Fibroblast of skin of left quadriceps (primary cell): Measurements from ENCODE around the gene THPO.

Source experiments
- DNase-seq, 2 experiments: peaks; one replicate each; pipeline ENCODE4 v3.0.0-alpha.2; 2013; ENCODE audit warnings: low read depth in 2 of 2

The THPO gene

DNA sequence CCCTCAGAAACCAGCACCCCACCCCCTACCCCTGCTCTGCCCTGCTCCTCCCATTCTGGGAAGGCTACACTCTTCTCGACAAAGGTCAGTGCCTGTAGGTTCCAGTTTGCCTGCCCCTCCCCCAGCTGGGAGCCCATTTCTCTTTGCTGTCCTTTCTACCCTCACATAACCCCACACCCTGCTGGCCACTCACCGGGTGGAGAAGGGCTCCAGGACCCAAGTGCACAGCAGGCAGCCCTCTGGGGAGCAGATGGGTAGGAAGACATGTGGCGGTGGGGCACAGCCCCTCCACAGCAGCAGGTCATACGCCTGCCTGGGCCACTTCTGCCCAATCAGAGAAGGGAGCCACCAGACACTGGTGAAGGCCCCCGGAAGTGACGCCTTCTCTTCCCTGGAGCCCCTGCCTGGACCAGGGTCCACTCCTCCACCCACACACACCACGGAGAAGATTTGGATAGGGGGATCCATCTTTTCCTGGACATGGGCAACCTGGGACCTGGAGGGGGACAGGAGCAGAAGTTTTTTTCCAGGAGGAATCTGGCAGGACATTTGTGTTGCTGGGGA, at the start of gene THPO:
TSS of gene THPO (minus strand) at position 326 of the 564 bp plus-strand sequence. CDS start 1,948 bp downstream, outside the sequence.
- no peak for DNase-seq

DNA sequence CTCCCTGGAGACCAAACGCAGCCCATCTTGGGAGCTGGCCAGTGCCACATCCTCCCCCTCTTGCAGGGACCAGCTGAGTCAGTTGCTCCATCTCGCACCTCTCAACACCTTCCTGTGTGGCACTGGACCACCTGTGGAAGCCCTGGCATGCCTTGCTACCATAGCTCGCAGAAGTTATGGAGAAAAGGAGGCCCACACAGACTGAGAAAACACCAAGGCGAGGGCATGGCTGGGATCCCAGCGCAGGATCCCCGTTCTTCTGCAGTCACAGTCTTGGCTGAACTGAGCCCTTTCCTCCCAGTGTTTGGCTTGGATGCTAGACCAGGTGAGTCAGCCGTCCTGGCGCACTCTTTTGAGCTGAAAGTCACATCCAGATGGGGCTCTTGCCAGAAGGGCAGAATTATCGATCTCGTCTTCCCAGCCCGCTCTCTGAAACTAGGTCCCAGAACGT, 48.7 kb upstream of the THPO start:
- no peak for DNase-seq

DNA sequence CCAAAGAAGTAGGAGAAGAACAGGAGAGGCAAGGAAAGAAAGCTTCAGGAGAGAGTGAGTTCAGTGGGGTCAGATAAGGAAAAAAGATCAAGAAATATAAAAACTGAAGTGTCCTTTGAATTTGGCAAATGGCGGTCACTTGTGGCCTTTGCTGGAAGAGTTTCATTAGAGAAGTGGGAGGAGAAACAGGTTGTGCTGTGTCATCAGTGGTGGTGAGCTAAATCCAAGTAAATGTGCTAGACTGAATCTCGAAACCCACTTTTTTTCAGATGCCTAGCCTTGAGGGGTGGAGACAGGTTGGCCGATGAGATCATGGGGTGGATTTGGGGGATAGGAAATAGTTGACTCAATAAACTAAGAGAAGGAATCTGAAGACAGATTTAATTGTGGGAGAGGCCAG, 45.6 kb upstream of the THPO start:
- no peak for DNase-seq

DNA sequence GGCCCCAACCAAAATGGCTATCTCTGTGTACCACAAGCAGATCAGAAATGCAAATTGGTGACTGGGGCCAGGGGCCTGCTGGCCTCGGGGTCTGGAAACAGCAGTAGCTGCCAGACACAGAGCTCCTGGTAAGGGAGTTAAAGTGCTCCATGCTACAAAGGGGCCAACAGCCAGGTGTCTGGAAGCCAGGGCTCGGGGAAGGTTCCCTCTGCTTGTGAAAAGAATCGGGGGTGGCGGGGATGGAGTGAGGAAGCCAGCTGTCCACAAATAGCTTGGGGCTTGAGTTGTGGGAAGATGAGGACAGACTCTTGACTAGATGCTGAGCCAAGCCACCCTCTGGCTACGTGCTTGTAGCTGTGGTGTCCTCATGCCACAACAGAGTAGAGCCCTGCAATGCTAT, 41.2 kb upstream of the THPO start:
- DNase-seq, result no peak

DNA sequence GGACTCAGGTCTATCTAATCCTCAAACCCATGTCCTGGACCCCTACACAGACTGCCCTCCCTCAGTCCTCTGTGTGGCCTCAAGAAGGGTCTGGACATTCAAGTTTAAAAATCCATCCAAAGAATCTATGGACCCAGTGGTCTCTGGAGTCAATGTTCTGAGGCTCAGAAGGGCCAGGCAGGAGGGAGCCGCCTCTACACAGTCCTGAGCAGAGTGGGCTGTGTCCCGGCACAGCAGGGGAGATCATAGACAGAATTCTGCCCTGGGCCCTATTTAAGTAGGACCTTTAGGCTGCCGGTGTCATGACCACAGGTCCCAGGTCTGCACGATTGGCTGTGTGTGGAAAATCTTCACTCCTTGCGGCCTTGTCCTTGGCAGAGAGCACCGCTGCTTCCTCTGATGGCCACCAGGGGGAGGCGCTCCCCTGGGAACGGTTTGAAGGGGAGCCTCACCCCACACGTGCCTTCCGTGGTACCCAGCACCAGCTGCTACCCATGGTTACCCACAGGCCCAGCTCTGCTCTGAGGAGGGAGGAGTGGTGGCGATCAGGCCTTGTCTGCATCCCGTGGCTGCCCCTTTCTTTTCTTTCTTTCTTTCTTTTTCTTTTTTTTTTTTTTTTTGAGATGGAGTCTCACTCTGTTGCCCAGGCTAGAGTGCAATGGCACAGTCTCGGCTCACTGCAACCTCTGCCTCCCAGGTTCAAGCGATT, 39.8 kb upstream of the THPO start:
- peak; percentile 20 to 31 for DNase-seq

DNA sequence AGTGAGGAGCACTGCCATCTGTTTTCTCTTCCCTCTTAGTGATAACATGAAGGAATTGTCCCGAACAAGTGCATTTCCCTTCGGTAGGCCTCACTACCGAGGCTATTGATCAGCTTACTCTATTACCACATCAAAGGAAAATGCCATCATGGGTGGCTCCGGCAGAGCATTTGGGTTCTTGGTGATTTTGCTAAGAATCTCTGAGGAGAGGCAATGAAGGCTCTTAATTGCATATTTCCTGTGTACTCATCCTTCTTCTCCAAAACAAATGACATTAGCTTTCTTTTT, 37.1 kb upstream of the THPO start:
- DNase-seq, result no peak

DNA sequence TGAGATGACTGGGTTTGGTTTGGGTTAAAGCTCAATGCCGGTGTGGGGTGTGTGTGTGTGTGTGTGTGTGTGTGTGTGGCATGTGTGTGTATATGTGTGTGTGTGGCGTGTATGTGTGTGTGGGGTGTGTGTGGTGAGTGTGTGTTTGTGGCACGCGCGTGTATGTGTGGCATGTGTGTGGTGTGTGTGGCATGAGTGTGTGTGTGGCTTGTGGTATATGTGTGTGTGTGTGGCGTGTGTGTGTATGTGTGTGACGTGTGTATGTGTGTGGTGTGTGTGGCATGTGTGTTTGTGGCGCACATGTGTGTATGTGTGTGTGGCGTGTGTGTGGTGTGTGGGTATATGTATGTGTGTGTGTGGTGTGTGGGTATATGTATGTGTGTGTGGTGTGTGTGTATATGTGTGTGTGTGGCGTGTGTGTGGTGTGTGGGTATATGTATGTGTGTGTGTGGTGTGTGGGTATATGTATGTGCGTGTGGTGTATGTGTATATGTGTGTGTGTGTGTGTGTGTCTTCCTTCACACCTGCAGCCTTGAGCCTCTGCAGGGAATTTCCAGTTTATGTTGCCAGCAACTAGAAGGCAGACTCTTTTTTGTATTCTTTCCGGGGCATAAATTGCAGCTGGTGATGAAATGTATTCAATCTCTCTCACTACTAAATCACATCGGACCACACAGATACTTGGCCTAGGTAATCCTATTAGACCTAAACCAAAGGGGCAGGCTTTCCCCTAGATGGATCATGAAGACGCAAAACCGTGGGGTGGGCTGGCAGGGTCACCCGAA, 36.6 kb upstream of the THPO start:
- no peak for DNase-seq

DNA sequence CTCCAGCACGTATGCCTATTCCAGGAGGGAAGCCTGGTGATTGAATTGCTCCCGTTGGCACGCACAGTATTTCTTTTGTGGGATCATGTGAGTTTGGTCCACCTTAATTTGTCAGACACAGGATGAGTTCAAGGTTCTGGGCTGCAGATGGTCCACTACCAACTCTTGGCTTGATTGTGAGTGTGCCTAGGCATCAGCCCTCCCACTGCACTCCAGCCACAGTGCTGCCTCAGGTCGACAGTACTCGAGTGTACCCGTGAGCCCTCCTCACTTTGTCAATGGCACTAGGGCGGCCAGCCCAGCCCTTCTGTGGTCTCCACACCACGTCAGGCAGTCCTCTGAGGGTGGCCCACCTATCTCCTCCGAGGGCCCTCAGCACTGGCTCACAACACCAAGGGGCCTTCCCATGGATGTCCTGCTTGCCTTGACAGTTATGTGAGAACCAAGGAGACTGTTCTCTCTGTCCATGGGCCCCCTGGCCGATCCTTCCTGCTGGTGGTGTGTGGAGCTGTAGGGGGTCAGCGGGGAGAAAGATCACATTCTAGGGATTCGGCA, 32.0 kb upstream of the THPO start:
- no peak for DNase-seq

DNA sequence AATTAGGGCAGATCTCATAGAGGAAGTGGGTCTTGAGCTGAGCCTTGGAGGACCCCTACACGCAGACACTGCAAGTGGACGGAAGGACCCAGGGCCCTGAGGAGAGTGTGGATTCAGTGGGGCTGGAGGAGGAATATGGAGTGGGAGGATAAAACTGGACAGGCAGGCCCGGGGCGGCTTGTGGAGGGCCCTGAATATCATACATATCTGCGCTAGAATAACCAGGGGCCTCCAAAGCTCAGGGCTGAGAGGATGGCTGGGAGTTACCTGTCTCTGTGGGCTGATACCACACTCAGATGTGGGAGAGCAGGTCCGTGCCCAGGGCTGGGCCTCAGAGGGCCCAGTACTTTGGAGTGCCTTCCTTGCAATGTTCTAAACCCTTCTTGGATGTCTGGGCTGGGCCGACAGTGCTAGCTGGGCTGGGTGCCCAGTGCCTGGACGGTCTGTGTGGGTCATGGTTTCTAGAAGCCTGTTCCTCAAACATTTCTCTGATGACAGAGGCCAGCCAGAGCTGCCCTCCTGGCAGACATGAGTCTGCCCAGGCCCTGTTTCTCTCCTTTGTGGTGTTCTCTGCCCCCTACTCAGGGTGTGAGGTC, 31.4 kb upstream of the THPO start:
- no peak for DNase-seq

DNA sequence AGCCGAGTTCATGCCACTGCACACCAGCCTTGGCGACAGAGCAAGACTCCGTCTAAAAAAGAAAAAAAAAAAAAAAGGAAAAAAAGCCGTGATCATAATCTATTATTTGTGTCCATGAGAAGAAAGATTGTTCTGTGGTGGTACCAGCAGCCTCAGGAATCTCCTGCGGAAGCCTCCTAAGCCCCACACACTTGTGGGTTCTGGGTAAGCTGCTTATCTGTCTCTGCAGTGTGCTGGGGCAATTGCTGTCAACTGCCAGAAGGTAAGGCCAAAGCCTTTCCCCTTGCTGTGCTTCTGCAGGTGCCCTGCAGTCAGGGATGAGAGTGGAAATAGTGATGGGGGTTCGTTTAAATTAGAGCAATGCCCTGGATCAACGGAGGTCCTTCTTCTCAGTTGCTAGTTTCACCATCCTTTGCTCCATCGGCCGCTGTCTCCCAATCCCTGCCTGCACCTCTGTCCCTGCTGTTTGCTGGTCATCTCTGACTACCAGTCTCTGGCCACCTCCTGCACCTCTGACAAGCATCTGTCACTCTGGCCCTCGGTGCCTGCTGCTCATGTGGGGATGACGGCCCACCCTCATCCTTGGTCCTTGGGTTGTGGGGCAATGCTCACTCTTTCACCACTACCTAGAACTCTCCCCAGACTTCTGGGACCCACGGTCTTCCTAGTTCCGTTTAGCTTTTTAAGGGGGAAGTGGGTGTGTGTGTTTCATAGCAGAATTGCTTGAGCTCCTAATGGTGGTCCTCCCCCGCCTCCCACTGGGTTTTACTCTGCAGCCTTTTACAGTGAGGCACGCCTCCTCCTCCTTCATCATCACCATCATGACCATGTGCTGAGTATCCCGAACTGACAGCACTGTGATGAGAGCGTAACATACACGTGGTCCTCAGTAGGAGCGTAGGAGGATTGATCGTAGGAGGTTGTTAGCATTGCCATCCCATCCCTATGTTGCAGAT, 27.3 kb upstream of the THPO start:
- no peak for DNase-seq

DNA sequence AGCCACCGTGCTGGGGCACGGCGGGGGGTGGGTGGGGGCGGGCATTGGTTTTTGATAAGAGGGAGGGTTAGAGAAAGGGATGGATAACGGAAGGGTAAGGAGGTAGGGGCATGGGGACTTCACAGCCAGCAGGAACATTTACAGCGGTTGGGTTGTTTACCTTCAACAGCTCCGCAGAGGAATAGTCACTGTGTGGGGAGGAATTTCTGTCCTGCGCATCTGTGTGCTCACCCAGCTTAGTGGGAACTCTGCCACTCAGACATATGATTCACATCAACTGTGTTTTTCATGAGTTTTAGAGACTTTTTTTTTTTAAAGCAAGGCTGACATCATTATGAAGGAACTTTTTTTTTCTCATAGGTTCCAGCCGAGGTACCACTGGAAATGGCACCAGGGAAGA, 21.4 kb upstream of the THPO start:
- DNase-seq, result peak; percentile 85 to 86

DNA sequence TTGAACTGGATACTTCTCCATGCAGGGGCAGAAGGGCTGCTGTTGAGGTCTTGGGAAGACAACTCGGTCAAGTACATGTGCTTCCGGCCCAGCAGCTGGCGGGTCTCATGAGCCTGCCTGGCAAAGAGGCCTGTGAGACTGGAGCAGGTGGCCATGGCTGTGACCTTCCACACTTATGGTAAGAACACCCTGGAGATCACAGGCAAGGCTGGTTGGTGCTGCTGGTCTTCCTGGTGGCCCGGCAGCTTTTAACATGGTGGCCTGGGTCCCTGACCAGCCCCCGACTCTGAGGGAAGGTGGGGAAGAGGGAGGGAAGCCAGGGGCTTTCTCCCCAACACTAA, 17.3 kb upstream of the THPO start:
- DNase-seq, result no peak

DNA sequence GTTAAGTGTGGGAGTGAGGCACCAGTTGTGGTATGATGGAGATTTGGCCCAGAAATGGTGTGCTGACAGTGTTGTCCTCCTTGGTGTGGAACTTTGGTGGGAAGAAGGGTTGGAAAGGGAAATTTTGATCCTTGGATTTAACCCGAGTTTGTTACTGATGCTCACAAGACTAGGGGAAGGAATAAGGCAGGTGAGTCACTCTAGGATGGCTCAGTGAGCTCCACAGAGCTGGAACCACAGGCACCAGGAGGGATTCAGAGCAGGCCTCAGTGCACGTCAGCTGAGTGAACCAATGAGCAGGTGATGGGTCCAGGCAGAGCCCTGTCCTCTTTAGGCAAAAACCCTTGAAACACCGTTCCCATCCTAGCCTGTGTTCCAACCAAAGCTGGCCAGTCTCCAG, 13.3 kb upstream of the THPO start:
- no peak for DNase-seq

DNA sequence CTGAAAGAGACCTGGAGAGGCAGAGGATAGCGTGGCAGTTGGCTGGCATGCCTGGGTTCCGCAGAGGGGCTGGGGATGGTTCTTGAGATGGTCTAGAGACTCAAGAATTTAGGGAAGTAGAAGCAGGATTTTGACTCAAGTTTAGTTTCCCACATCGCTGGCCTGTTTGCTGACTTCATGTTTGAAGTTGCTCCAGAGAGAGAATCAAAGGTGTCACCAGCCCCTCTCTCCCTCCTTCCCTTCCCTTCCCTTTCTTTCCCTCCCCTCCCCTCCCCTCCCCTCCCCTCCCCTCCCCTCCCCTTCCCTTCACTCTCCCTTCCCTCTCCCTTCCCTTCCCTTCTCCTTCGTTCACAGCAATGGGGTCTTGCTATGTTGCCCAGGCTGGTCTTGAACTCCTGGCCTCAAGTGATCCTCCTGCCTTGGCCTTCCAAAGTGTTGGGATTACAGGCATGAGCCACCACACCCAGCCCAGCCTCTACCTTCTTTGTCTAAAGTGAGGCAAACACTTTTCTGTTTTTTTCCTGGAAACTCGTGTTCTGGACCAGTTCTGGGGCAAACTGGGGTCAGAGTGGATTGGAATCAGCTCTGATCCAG, 12.0 kb upstream of the THPO start:
- no peak for DNase-seq

DNA sequence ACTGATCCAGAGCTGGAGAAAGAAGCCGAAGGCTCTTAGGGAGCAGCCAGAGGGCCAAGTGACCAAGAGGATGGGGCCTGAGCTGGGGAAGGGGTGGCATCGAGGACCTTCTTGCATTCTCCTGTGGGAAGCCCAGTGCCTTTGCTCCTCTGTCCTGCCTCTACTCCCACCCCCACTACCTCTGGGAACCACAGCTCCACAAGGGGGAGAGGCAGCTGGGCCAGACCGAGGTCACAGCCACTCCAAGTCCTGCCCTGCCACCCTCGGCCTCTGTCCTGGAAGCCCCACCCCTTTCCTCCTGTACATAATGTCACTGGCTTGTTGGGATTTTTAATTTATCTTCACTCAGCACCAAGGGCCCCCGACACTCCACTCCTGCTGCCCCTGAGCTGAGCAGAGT, 11.4 kb upstream of the THPO start:
- DNase-seq, result no peak

DNA sequence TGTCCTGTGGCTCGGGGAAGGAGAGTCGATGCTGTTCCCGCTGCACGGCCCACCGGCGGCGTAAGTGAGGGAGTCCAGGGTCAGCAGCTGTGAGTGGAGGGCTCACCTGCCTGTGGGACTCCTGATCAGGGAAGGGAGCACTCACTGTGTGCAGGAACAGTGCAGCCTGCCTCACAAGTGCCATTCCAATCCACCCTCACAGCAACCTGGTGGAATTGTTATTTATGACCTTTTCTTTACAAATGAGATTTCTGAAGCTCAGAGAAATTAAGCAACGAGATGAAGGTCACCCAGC, 10.9 kb upstream of the THPO start:
- DNase-seq, result no peak

DNA sequence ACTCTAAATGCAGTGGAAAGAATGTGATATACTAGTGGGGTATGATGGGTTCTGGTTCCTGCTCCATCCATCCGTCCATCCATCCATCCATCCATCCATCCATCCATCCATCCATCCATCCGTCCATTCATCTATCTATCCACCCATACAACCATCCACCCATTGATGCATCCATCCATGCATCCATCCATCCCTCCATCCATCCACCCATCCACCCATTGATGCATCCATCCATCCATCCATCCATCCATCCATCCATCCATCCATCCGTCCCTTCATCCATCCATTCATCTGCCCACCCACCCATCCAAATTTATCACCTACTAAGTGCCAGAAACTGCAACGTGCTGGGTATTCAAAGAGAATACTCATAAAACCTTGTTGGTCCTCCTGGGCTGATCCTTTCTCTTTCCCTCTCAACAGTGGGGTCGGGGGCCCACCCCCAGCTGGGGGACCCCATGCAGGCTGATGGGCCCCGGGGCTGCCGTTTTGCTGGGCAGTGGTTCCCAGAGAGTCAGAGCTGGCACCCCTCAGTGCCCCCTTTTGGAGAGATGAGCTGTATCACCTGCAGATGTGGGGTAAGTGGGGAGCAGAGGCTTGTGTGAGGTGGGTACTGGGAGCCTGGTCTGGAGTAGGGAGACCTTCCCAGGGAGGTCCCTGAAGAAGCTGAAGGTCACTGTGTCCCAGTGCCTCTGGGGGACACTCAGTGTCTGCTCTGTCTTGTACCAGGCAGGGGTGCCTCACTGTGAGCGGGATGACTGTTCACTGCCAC, 10.3 kb upstream of the THPO start:
- no peak for DNase-seq

DNA sequence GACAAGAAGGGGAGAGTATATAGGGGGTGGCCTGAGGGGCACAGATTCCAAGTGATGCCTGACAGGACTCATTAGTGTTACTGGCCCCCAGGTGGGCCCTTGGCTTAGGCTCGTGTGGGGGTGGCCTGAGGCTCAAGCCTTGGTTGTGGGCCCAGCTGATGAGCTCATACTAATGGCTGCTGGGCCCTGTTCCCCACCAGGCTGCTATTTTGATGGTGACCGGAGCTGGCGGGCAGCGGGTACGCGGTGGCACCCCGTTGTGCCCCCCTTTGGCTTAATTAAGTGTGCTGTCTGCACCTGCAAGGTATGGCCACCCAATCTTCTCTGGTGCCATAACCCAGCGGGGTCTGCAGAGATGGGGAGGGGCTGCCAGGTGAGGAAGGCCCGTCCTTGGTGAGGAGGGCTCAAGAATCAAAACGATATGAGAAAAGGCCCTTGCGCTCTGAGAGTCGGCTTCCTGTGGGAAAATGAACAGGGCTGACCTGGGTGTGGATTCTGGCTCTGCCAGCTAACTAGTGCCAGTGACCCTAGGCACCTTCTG, 9.2 kb upstream of the THPO start:
- no peak for DNase-seq

DNA sequence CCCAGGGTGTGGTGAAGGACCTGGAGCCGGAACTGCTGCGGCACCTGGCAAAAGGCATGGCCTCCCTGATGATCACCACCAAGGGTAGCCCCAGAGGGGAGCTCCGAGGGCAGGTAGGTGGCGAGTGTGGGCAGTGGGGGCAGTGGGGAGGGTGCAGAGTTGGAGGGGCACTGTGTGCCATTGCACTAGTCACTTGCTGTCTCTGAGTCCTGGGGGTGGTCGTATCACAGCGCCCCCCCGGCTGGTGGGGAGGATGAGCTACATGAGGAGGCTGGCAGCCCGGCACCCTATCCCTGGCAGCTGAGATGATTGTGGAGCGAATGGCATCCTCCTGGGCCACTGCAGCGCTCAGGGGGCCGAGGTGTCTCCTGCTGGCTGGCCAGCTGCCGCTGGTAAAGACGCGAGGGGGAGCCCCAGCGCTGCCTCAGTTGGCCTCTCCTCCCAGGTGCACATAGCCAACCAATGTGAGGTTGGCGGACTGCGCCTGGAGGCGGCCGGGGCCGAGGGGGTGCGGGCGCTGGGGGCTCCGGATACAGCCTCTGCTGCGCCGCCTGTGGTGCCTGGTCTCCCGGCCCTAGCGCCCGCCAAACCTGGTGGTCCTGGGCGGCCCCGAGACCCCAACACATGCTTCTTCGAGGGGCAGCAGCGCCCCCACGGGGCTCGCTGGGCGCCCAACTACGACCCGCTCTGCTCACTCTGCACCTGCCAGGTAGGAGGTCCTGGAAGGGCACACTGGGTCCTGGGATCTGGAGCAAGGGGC, 8.2 kb upstream of the THPO start:
- no peak for DNase-seq
